ENCODE measurements around the gene CD300H. TPM values are rescaled to one million over a fixed set of nuclear protein-coding genes. Genes with fewer than 3 reads are reported as not detected.

CD300H gene
- total RNA-seq, 2 donors from 2014 or later, result 0.45 TPM; not detected in 1

GRCh38 chr17:74545843-74546230 lies 21.5 kb downstream of the CD300H start, which contains the start of gene CD300C:
Gene CD300C (minus strand): TSS chr17:74546115. CDS start chr17:74545782, 333 bp downstream.
- H3K9me3 ChIP-seq, result no peaks in the 10 kb centered on the region
- no peak within 1 kb of the TSS for H3K27ac ChIP-seq
- intact Hi-C loops (cut with DNase I), result loop anchor here (5.0 kb wide), 1 partner anchor 56 kb away; no protein-coding TSS in a partner anchor
- no peaks in the 10 kb centered on the region for H3K36me3 ChIP-seq
- H3K4me3 ChIP-seq, result no peak within 1 kb of the TSS
- H3K4me1 ChIP-seq, result no peaks in the 10 kb centered on the region
- no peak for TF ChIP-seq CTCF (IDR thresholded peaks at IDR 0.05)
- H3K9ac ChIP-seq (ENCODE audit: low read depth in 2 of 2, low read length in 2 of 2), result no peak within 1 kb of the TSS
- no peaks in the 10 kb centered on the region for H3K27me3 ChIP-seq
- DNase-seq, result peak; percentile 25

- H3K27ac ChIP-seq, result no peak overlapping the region
- no peak for DNase-seq
- H3K9me3 ChIP-seq, result no peaks in the 10 kb centered on the region
- no peak for TF ChIP-seq CTCF (IDR thresholded peaks at IDR 0.05)
- no peaks in the 10 kb centered on the region for H3K36me3 ChIP-seq
- intact Hi-C loops (cut with DNase I), result loop anchor here (5.0 kb wide), 1 partner anchor 57 kb away; no protein-coding TSS in a partner anchor
- H3K27me3 ChIP-seq, result no peaks in the 10 kb centered on the region
- no peak overlapping the region for H3K9ac ChIP-seq (ENCODE audit: low read depth in 2 of 2, low read length in 2 of 2)
- no peak overlapping the region for H3K4me3 ChIP-seq
- H3K4me1 ChIP-seq, result no peaks in the 10 kb centered on the region
Observed at GRCh38 chr17:74544991-74545842, 22.1 kb downstream of the CD300H start.

- no peaks in the 10 kb centered on the region for H3K4me1 ChIP-seq
- DNase-seq, result no peak
- H3K4me3 ChIP-seq, result no peak overlapping the region
- no peak overlapping the region for H3K9ac ChIP-seq (ENCODE audit: low read depth in 2 of 2, low read length in 2 of 2)
- H3K27me3 ChIP-seq, result no peaks in the 10 kb centered on the region
- H3K36me3 ChIP-seq, result no peaks in the 10 kb centered on the region
- no peak overlapping the region for H3K27ac ChIP-seq
- H3K9me3 ChIP-seq, result no peaks in the 10 kb centered on the region
- intact Hi-C loops (cut with DNase I), result no loop called here
- TF ChIP-seq CTCF (IDR thresholded peaks at IDR 0.05), result no peak
Observed at GRCh38 chr17:74543891-74544760, 23.2 kb downstream of the CD300H start.

- no peak for DNase-seq
- H3K27ac ChIP-seq, result no peak overlapping the region
- TF ChIP-seq CTCF (IDR thresholded peaks at IDR 0.05), result no peak
- no peaks in the 10 kb centered on the region for H3K9me3 ChIP-seq
- H3K9ac ChIP-seq (ENCODE audit: low read depth in 2 of 2, low read length in 2 of 2), result no peak overlapping the region
- intact Hi-C loops (cut with DNase I), result no loop called here
- H3K36me3 ChIP-seq, result no peaks in the 10 kb centered on the region
- H3K4me1 ChIP-seq, result no peaks in the 10 kb centered on the region
- no peaks in the 10 kb centered on the region for H3K27me3 ChIP-seq
- no peak overlapping the region for H3K4me3 ChIP-seq
Observed at GRCh38 chr17:74543406-74543805, 23.9 kb downstream of the CD300H start.

- TF ChIP-seq CTCF (IDR thresholded peaks at IDR 0.05), result no peak
- no peak overlapping the region for H3K4me3 ChIP-seq
- no peak overlapping the region for H3K9ac ChIP-seq (ENCODE audit: low read depth in 2 of 2, low read length in 2 of 2)
- no peaks in the 10 kb centered on the region for H3K27me3 ChIP-seq
- H3K4me1 ChIP-seq, result no peaks in the 10 kb centered on the region
- no peaks in the 10 kb centered on the region for H3K36me3 ChIP-seq
- no peak overlapping the region for H3K27ac ChIP-seq
- intact Hi-C loops (cut with DNase I), result no loop called here
- DNase-seq, result no peak
- no peaks in the 10 kb centered on the region for H3K9me3 ChIP-seq
Observed at GRCh38 chr17:74542727-74543383, 24.5 kb downstream of the CD300H start.

Measured in colonic mucosa (tissue), 4 donors.